SU-DHL-6 (cell line): ENCODE results near the gene CENPO.

Experiments
- EZH2phosphoT487 ChIP-seq: fragments of 200-600 bp; sonication (generic), shearing (Covaris generic); conservative IDR thresholded peaks from 2 replicates; pipeline ENCODE4 v1.6.1; 2018; ENCODE audit warnings: mild to moderate bottlenecking, antibody characterized with exemption, low read length, moderate library complexity, mixed read lengths
- TF ChIP-seq, protein P1 (sequence below): fragments of 200-600 bp; sonication (generic); IDR thresholded peaks from one replicate; pipeline ENCODE4 v1.5.1; 2017; ENCODE audit warnings: antibody characterized with exemption, mild to moderate bottlenecking, low read length, moderate library complexity; ENCODE audit not compliant: insufficient read depth, poor library complexity, severe bottlenecking

DNA sequence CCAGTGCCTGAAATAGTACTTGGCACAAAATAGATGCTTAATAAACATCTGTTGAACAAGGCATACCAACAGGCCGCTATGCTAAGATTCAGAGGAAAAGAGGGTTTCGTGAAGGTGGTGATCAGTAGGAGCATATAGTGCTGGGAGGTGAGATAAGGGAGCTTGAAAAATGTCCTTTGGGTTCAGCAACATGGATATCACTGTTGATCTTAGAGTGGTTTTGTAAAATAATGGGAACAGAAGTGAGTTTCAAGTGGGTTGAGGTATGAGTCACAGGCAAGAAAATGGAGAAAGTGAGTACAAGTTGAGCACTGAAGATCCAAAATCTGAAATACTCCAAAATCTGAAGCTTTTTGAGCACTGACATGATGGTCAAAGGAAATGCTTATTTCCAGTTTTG lies 4.4 kb downstream of the CENPO start:
- TF ChIP-seq, protein P1, sequence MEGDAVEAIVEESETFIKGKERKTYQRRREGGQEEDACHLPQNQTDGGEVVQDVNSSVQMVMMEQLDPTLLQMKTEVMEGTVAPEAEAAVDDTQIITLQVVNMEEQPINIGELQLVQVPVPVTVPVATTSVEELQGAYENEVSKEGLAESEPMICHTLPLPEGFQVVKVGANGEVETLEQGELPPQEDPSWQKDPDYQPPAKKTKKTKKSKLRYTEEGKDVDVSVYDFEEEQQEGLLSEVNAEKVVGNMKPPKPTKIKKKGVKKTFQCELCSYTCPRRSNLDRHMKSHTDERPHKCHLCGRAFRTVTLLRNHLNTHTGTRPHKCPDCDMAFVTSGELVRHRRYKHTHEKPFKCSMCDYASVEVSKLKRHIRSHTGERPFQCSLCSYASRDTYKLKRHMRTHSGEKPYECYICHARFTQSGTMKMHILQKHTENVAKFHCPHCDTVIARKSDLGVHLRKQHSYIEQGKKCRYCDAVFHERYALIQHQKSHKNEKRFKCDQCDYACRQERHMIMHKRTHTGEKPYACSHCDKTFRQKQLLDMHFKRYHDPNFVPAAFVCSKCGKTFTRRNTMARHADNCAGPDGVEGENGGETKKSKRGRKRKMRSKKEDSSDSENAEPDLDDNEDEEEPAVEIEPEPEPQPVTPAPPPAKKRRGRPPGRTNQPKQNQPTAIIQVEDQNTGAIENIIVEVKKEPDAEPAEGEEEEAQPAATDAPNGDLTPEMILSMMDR: no peak
- no peak for TF ChIP-seq EZH2phosphoT487
